Gastrocnemius medialis (tissue), 4 donors: ENCODE results near the gene ANXA4.

Source experiments
- POLR2A ChIP-seq, 2 donors: fragments of 450-650 bp; IDR thresholded peaks; one replicate each; pipeline ENCODE4 v1.6.1; 2017; ENCODE audit warnings: antibody characterized with exemption in 2 of 2, mild to moderate bottlenecking in 2 of 2, moderate library complexity in 2 of 2
- TF ChIP-seq, protein P1 (sequence below), 5 experiments: fragments of 450-650 bp in 3 of 5; fragments of 200-600 bp in 2 of 5; sonication (generic) in 2 of 5; IDR thresholded peaks in 4 of 5; conservative IDR thresholded peaks in 1 of 5; 1 replicate in 4 of 5; 2 replicates in 1 of 5; pipeline ENCODE4 v1.5.1; 2016 to 2019; ENCODE audit warnings: antibody characterized with exemption in 5 of 5, mild to moderate bottlenecking in 3 of 5, moderate library complexity in 3 of 5

DNA sequence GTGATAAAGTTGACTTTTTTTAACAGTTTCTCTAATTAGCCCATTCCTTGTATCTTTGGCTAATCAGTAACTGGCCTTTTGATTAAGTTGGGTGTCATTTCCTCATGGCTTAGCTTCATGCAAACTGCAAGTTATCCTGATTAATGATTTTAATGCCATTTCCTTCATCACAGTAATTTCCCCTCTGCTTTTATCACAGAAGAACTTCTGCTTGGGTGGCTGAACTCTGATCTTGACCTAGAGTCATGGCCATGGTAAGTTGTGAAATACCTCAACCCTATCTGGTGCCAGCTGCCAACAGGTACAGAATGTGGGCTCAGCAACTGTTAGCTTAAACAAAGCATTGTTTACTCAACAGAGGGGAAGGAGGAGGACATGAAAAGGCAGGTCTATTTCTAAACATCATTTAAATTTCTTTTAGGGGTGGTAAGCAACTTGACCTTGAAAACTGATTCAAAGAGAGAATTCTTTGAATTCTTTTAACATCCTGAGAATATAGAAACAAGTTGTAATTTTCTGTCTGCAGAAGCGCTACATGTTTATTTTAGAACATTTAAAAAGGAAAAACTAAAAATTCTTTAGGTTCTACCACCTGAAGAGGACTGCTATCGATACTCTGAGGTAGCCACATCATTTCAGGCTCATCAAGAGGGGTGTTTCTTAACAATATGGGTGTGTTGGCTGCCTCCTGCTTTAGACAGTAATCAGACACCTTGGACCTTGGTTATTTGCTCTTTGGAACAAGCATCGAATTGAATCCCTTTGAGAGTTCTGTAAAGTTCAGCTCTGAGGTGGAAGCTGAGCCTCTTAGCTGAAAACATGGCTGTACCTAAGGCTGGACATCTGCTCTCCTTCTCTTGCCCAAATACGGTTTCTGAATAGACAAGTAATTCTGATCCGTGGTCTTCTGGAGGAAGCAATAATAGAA is 39.7 kb downstream of the ANXA4 start:
- TF ChIP-seq, protein P1, sequence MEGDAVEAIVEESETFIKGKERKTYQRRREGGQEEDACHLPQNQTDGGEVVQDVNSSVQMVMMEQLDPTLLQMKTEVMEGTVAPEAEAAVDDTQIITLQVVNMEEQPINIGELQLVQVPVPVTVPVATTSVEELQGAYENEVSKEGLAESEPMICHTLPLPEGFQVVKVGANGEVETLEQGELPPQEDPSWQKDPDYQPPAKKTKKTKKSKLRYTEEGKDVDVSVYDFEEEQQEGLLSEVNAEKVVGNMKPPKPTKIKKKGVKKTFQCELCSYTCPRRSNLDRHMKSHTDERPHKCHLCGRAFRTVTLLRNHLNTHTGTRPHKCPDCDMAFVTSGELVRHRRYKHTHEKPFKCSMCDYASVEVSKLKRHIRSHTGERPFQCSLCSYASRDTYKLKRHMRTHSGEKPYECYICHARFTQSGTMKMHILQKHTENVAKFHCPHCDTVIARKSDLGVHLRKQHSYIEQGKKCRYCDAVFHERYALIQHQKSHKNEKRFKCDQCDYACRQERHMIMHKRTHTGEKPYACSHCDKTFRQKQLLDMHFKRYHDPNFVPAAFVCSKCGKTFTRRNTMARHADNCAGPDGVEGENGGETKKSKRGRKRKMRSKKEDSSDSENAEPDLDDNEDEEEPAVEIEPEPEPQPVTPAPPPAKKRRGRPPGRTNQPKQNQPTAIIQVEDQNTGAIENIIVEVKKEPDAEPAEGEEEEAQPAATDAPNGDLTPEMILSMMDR (IDR thresholded peaks at IDR 0.05 in 4 of 5, conservative IDR thresholded peaks at IDR 0.05 in 1 of 5): no peak
- no peak for TF ChIP-seq POLR2A (IDR thresholded peaks at IDR 0.05)
